Activated naive CD4-positive, alpha-beta T cell treated with anti-CD3 and anti-CD28 coated beads, Interleukin-2, amount 50 U/mL, for 72 hours (primary cell): Measurements from ENCODE around the gene OSGIN1. TPM values are rescaled to one million over a fixed set of nuclear protein-coding genes. Genes with fewer than 3 reads are reported as not detected.
"Not testable (repeated sequence)": the region's sequence is repeated elsewhere in the genome, so short reads cannot be mapped to it uniquely, and the experiment has no call there.

Experiments used
- ATAC-seq, 2 donors: fragments of 150-1000 bp; cut with Tn5 transposase; 2 replicates each; pipeline ENCODE4 v1.10.0; 2021; ENCODE audit warnings: mild to moderate bottlenecking in 2 of 2, moderate library complexity in 2 of 2
- DNase-seq, 2 donors: peaks; one replicate each; pipeline ENCODE4 v3.0.0; 2021 to 2022; ENCODE audit warnings: low spot score in 2 of 2
- H3K27ac Mint-ChIP-seq, 2 donors: one replicate each; pipeline ENCODE4 v1.8.0; 2022; ENCODE audit warnings: mild to moderate bottlenecking in 2 of 2, mixed read lengths in 2 of 2
- H3K36me3 Mint-ChIP-seq, 2 donors: one replicate each; pipeline ENCODE4 v1.8.0; 2022; ENCODE audit warnings: mixed read lengths in 2 of 2
- H3K9me3 Mint-ChIP-seq, 2 donors: one replicate each; pipeline ENCODE4 v1.8.0; 2022; ENCODE audit warnings: mixed read lengths in 2 of 2
- total RNA-seq, 2 donors: library from RNA; stranded (reverse); gene quantifications; one replicate each; pipeline ENCODE4 v1.2.3, GENCODE V29; 2022

The OSGIN1 gene
- total RNA-seq, 2 donors from 2014 or later, result 0.49 to 0.87 TPM

DNA sequence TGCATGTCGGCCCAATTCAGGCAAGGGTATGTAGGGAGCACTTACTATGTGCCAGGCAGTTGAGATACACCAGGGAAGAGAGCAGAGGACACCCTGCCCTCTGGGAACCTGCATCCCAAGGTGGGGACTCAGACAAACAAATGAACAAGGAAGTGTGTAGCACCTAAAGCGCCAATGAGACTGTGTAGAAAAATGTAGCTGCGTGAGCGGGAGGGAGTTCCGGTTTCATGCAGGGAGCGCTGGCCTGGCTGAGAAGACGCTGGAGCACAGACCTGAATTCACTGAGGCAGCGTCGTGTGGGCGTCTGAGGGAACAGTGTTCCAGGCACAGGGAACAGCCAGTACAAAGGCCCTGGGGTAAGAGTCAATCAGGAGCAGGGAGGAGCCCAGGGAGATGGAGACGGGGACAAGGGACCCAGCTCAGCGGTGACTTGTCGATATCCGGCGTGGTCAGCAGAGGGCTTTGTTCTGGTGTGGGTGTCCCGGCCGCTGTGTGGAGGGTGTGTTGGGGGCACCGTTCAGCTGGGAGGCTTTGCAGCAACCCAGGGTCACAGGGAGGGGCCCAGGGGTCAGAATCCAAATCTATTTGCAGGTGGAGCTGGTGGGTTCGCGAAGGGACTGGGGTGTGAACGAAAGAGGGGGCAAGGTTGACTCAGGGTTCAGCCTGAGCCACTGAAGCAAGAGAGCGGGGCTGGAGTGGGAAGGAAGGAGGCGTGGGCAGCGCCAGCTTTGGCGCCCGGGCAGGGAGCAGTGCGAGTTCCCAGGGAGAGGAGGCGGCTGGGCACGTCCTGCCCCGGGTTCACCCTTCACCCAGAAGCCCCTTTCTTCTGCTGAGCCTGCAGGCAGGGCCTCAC lies 17.8 kb upstream of the OSGIN1 start:
- Mint-ChIP-seq H3K27ac (peak overlapping the region in 1 of 2 donors; percentile 28), H3K9me3 (no peaks in the 10 kb centered on the region), H3K36me3 (no peaks in the 10 kb centered on the region)
- ATAC-seq (no peak), DNase-seq (no peak)

DNA sequence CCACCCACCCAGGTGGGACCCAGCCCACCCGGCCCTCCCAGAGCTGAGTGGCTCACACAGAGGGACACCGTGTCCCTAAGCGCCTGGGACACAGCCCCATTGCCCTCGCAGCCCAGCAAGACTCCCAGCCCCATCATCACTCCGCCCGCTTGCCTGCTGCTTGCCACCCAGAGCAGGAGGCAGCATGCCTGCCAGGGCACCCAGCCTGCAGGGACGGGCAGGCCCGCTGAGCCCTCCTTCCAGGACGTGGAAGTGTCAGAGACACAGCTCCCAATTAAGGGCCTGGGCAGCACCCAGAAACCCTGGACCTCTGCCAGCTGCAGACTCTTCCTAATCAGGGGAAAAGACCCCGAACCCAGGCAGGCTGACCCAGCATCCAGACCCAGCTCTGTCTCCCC lies 17.2 kb upstream of the OSGIN1 start:
- no peaks in the 10 kb centered on the region for H3K9me3 Mint-ChIP-seq
- no peak for DNase-seq
- ATAC-seq, result no peak
- H3K27ac Mint-ChIP-seq, result no peak overlapping the region
- no peaks in the 10 kb centered on the region for H3K36me3 Mint-ChIP-seq

DNA sequence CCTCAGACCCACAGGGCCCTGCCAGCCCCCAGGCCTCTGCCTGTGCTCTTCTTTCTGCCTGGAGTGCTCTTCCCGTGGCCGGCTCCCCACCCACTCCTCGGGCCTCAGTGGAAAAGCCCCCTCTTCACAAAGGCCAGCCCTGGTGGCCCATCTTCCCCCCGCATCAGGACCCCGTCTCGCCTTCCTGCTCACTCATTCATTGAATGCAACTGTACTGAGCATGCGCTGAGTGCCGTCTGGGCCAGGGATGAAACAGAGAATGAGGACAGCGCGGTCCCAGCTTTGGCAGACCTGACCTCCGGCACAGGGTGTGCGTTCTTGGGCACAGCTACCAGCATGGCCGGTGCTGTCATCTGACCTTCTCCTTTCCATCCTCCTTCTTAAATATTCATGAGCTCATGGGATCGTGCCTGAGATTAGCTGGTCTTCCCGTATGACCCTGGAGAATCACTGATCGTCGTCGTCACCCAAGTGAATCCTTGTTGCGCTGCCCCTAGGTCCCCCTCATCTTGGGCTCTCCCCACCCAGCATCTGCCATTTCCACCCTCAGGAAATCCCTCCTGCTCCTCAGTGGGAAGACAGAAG lies 16.4 kb upstream of the OSGIN1 start:
- no peak overlapping the region for H3K27ac Mint-ChIP-seq
- H3K36me3 Mint-ChIP-seq, result no peaks in the 10 kb centered on the region
- DNase-seq (no peak), ATAC-seq (no peak)
- H3K9me3 Mint-ChIP-seq, result no peaks in the 10 kb centered on the region

DNA sequence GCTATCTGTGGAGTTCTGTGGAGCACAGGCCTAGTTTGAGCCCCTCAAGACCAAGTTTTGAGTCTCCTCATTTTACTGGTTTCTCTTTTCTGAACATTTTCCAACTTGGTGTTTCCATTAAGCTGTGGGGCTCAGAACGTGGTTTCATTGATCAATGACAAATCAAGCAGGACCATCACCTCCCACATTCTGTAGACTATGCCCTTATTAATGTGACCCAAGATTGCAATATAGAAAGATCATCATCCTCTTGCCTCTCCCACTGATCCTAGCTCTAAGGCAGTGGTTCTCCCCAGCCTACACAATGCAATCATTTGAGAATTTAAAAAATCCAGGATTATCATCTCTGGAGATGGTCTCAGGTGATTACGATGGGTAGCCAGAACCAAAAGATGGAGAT lies 15.8 kb upstream of the OSGIN1 start:
- no peaks in the 10 kb centered on the region for H3K9me3 Mint-ChIP-seq
- ATAC-seq, result no peak
- no peak for DNase-seq
- H3K36me3 Mint-ChIP-seq, result no peaks in the 10 kb centered on the region
- no peak overlapping the region for H3K27ac Mint-ChIP-seq

DNA sequence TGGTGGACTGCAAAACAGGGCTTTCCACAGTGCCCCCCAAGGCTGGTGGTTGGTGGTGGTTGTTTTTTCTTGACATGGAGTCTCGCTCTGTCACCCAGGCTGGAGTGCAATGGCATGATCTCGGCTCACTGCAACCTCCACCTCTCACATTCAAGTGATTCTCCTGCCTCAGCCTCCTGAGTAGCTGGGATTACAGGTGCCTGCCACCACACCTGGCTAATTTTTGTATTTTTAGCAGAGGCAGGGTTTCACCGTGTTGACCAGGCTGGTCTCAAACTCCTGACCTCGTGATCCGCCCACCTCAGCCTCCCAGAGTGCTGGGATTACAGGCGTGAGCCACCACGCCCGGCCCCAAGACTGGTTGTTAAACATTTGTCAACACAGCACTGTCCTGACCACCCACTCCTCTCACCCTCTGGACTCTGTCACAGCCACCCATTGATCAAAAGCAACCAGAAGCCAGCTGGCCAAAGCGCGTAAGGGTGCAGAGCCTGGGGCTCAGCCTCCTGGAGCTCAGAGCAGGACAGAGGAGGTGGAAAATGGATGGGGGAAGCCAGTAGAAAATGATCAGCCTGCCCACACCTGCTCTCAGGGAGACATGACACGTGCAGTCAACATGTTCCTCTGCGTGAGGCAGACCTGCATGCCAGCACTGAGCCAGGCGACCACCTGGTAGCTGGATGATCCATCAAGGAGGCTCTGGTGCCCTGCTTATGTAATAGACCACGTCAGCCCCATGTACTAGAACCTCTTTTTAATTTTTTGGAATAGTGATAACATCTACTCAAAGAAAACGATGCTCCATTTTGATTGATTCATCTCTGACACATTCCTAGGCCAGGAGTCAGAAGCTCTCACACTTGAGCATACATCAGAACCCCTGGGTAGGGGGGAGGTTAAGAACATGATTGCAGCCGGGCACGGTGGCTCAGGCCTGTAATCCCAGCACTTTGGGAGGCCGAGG lies 14.8 kb upstream of the OSGIN1 start:
- no peak overlapping the region for H3K27ac Mint-ChIP-seq
- DNase-seq, result no peak
- H3K9me3 Mint-ChIP-seq, result no peaks in the 10 kb centered on the region
- H3K36me3 Mint-ChIP-seq, result no peaks in the 10 kb centered on the region
- ATAC-seq, result no peak

DNA sequence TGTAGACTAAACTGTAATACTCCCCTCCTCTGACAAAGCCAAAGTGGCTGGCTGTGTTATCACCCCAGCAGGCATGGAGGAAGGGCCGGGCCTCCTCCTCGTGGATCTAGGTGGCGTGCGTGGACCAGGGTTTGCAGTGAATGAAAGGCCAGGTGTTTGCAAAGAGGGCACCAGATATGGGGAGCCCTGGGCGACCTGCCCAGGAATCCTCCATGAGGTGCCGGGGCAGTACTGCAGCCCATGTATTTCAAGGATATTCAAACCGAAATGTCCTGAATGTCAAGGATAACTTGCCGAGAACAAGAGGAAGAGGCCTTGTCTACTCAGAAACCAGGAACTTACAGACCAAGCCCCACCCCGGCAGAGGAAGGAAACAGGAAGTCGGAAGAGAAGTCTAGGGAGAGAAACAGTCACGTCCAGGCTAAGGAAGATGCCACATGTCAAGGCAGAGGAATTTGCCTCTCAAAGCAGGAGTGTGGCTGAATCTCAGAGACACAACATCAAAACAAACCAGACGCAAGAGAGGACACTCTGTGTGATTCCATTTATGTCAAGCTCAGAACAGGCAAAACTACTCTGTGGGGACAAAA lies 13.7 kb upstream of the OSGIN1 start:
- peak overlapping the region; percentile 44 to 64 for H3K27ac Mint-ChIP-seq
- no peaks in the 10 kb centered on the region for H3K9me3 Mint-ChIP-seq
- H3K36me3 Mint-ChIP-seq, result no peaks in the 10 kb centered on the region
- ATAC-seq (no peak), DNase-seq (no peak)

DNA sequence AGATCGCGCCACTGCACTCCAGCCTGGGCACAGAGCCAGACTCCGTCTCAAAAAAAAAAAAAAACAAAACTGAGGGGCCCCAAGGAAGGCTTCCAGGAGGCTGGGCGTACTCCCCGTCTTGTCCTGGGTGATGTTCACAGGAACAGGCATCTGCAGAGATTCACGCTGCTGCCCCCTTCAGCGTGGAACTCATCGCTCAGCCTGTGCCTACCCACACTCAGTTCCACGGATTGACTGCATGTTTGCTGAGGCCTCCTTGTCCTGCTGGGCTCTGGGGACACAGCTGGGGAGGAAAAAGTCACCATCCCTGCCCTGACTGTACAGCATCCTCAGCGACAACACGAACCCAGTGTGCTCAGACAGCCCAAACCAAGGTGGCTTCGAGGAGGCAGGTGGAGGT lies 12.9 kb upstream of the OSGIN1 start:
- ATAC-seq (no peak), DNase-seq (no peak)
- H3K9me3 Mint-ChIP-seq, result no peaks in the 10 kb centered on the region
- H3K36me3 Mint-ChIP-seq, result no peaks in the 10 kb centered on the region
- no peak overlapping the region for H3K27ac Mint-ChIP-seq

DNA sequence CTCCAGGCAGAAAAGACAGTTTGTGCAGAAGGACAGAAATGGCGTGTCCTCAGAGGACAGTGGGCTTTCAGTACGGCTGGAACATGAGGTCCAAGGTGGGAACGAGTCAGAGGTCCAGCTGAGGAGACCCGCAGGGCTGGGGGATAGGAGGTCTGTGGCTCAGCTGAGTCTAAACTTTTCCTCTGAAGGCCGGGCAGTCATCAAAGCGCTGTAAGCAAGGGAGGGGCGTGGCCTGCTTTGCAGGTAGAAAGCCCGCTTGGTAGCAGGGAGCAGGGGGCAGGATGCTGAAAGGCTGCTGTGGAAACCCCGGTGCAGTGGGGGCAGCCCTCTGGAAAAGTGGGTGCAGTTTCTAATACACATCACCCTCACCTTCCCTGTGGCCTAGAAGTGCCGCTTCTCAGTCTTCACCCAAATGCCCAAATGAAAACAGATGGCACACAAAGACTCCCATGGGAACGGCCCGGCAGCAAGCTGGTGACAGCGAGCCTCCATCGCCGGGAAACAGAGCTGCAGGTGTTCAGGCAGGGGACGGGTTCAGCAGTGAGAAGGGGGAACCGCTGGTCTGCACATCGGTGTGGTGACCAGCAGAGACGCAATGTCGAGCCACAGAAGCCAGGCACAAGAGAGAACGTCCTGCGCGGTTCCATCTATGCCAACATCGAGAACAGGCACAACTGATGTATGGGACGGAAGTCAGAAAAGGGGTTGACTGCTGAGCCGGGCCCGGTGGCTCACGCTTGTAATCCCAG lies 12.2 kb upstream of the OSGIN1 start:
- Mint-ChIP-seq H3K27ac (no peak overlapping the region), H3K36me3 (no peaks in the 10 kb centered on the region), H3K9me3 (no peaks in the 10 kb centered on the region)
- DNase-seq (no peak), ATAC-seq (no peak)

DNA sequence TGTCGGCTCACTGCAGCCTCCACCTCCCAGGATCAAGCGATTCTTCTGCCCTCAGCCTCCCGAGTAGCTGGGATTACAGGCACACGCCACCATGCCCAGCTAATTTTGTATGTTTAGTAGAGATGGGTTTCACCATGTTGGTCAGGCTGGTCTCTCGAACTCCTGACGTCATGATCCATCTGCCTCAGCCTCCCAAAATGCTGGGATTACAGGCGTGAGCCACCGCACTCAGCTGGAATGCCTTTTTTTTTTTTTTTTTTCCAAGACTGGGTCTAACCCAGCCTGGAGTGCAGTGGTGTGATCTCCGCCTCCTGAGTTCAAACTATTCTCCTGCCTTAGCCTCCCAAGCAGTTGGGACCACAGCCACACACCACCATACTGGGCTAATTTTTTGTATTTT lies 11.5 kb upstream of the OSGIN1 start:
- not testable (repeated sequence) for H3K27ac Mint-ChIP-seq, H3K9me3 Mint-ChIP-seq, DNase-seq, ATAC-seq, H3K36me3 Mint-ChIP-seq

DNA sequence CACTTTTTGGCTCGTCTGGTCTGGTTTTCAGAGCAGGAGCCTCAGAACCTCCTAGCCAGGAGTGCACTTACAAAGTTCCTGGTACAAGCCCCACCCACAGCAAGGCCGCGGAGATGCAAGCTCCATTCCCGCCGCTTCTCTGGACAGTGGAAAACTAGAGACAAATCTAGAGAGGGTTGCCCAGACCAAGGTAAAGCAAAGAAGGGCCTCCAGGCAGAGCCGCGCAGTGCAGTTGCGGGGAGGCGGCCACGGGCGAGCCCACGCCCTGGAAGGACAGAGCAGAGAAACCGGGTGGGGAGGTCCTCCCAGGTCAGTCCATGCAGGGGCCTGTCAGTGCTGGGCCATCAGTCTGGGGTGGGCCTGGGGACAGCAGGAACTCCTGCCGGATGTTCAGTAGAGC lies 11.0 kb upstream of the OSGIN1 start:
- no peaks in the 10 kb centered on the region for H3K9me3 Mint-ChIP-seq
- no peaks in the 10 kb centered on the region for H3K36me3 Mint-ChIP-seq
- ATAC-seq, result no peak
- DNase-seq, result no peak
- H3K27ac Mint-ChIP-seq, result no peak overlapping the region

DNA sequence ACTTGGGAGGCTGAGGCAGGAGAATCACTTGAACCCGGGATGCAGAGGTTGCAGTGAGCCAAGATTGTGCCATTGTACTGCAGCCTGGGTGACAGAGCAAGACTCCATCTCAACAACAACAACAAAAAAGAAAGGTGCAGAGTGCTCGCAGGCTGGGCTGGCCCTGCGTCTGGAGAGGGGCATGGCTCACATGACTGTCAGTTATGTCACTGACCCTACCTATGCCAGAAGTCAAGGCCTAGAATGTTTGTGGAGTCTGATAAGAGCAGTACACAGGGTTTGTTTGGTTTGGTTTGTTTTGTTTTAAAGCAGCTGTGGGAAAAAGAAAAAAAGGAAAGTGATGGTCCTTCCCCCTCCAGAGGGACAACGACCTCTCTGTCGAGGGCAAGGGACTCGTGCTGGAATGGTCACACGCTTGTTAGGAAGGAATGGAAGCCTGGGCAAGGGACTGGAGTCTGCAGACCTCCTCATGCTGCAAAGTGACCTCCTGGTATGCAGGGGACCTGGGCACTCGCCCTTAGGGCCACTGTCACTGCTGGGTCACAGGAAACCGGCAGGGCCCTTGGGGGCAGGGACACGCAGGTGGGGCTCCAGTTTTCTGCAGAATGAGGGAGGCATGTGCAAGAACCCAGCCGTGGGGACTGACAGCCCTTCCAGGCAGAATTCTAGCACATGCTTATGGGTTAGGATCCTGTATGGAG lies 10.1 kb upstream of the OSGIN1 start:
- Mint-ChIP-seq H3K27ac (no peak overlapping the region), H3K36me3 (no peaks in the 10 kb centered on the region), H3K9me3 (no peaks in the 10 kb centered on the region)
- DNase-seq (no peak), ATAC-seq (no peak)

DNA sequence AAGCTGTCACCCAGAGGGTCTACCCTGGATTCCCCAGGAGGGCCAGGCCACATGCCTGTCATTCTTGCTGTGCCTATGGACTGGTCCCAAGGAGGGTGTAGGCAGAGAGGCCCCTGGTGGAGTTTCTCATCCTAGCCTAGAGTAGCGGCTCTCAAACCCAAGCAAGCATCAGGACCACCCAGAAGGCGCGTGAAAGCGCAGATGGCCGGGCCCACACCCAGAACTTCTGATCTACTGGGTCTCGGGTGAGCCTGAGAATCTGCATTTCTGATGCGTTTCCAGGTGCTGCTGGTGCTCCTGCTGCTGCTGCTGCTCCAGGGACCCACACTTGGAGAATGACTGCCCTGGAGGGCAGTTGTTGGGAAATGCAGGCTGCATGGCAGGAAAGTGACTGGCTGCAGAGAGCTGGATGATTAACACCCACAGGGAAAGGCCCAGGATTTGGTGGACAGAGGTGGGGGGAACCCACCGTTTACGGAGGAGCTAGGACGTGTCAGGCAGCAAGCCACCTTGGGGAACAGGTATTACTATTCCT lies 9.5 kb upstream of the OSGIN1 start:
- ATAC-seq, result no peak
- H3K9me3 Mint-ChIP-seq, result no peaks in the 10 kb centered on the region
- H3K36me3 Mint-ChIP-seq, result no peaks in the 10 kb centered on the region
- H3K27ac Mint-ChIP-seq, result no peak overlapping the region
- DNase-seq, result no peak

DNA sequence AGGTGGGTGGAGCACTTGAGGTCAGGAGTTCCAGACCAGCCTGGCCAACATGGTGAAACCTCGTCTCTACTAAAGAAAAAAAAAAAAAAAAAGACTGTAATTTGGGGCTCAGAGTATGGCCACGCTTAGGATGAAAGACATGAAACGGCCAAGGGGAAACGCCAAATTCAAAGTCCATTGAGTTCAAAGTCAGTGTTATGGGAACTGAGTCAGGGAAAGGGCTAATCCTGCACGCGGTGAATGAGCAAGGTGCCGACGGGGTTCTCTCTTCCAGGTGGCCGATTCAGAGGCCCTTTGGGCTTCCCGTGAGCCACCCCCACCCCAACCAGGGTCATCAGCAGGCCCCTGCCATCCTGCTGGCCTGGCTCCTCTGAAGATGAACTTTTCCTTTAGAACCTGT lies 7.5 kb upstream of the OSGIN1 start:
- no peak for DNase-seq
- Mint-ChIP-seq H3K27ac (no peak overlapping the region), H3K36me3 (no peaks in the 10 kb centered on the region), H3K9me3 (no peaks in the 10 kb centered on the region)
- no peak for ATAC-seq

DNA sequence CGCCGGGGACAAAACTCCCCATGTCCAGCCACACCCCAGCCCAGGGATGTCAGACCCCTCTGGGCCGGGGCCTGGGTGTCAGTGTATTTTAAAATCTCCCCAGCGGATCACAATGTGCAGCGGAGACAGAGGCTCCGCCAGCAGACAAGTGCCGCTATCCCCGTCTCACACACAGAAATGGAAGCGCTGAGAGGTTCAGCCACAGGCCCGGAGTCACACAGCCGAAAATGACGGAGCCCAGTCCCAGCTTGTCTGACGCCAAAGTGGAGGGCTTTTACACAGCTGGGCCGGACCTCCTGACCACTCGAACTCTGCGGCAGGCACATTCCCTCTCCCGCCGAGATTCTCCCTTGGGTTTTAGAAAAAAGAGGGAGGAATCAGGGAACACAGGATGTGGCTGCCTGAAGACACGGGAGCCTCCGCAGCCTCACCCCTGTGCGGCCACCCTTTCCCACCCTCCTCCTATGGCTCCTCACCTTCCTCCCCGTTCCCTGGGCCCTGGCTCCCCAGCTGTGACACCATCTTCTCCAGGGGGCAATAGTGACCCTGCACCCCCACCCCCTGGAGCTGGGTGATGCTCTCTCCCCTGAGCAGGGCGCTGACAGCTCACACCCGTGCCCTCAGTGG lies 6.8 kb upstream of the OSGIN1 start:
- H3K27ac Mint-ChIP-seq, result no peak overlapping the region
- H3K36me3 Mint-ChIP-seq, result no peaks in the 10 kb centered on the region
- ATAC-seq (no peak), DNase-seq (no peak)
- no peaks in the 10 kb centered on the region for H3K9me3 Mint-ChIP-seq
